ENCODE data around the gene RHBDL3. TPM values are rescaled to one million over a fixed set of nuclear protein-coding genes. Genes with fewer than 3 reads are reported as not detected.

Gene RHBDL3
- polyA plus RNA-seq, 1 donor (not counting 4 experiments of a cell fraction or from before 2014, with no cell fraction given) = not detected

DNA sequence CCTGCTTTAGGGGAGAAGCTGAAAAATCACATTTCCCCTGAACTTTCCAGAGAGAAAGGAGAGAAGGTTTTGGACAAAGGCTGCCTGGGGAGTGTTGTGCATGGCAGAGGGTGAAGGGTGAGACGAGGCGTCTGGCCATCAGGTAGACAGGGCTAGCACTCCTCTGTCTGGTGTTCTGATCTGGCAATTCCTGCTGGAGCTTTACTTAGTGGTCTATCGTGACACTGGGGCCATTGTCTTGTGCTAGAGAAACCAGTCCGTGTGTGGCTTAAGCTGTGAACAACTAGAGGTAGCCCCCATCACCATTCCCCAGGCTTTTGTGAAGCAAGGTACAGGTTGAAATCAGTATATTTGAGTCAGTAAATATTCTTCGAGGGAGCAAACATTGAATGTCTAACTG lies 8.5 kb downstream of the RHBDL3 start:
- no peak overlapping the region for H3K9ac ChIP-seq (ENCODE audit: control insufficient read depth, extremely low read depth, insufficient read depth, low read length)
- H3K9me1 ChIP-seq (ENCODE audit: control insufficient read depth, extremely low read depth, insufficient read depth, low read length) = no peaks in the 10 kb centered on the region
- peaks cover 19% of the 10 kb centered on the region for H3K27me3 ChIP-seq (ENCODE audit: control insufficient read depth, extremely low read depth, insufficient read depth, low read length)
- no peak overlapping the region for H3K27ac ChIP-seq (ENCODE audit: control insufficient read depth, insufficient read depth, low read length)
- FAIRE-seq (no peak), DNase-seq (ENCODE audit: low read depth, low spot score) (no peak)
- dilution Hi-C loops (cut with MboI; ENCODE audit: extremely low pct_ligation_motif_present, low sequenced_read_pairs) = no loop called here
- no peak overlapping the region for H2AFZ ChIP-seq (ENCODE audit: control insufficient read depth, low read length)
- H3K79me2 ChIP-seq (ENCODE audit: control insufficient read depth, insufficient read depth, low read length) = no peaks in the 10 kb centered on the region
- no peaks in the 10 kb centered on the region for H4K20me1 ChIP-seq (ENCODE audit: control insufficient read depth, extremely low read depth, insufficient read depth, low read length)
- no peaks in the 10 kb centered on the region for H3K4me1 ChIP-seq (ENCODE audit: control insufficient read depth, extremely low read depth, insufficient read depth, low read length)
- no peaks in the 10 kb centered on the region for H3K9me3 ChIP-seq (ENCODE audit: control insufficient read depth, low read depth, low read length)
- no peak overlapping the region for H3K4me3 ChIP-seq (ENCODE audit: control insufficient read depth in 2 of 3, extremely low read depth in 1 of 3, insufficient read depth in 2 of 3, low read depth in 1 of 3, low read length in 3 of 3)
- H3K36me3 ChIP-seq (ENCODE audit: control insufficient read depth in 2 of 2, extremely low read depth in 1 of 2, insufficient read depth in 2 of 2, low read length in 2 of 2) = no peaks in the 10 kb centered on the region
- H3K4me2 ChIP-seq (ENCODE audit: control insufficient read depth, extremely low read depth, insufficient read depth, low read depth, low read length) = no peak overlapping the region
- TF ChIP-seq EZH2 (IDR thresholded peaks at IDR 0.05; ENCODE audit: low read length) = no peak
- TF ChIP-seq, protein P1, sequence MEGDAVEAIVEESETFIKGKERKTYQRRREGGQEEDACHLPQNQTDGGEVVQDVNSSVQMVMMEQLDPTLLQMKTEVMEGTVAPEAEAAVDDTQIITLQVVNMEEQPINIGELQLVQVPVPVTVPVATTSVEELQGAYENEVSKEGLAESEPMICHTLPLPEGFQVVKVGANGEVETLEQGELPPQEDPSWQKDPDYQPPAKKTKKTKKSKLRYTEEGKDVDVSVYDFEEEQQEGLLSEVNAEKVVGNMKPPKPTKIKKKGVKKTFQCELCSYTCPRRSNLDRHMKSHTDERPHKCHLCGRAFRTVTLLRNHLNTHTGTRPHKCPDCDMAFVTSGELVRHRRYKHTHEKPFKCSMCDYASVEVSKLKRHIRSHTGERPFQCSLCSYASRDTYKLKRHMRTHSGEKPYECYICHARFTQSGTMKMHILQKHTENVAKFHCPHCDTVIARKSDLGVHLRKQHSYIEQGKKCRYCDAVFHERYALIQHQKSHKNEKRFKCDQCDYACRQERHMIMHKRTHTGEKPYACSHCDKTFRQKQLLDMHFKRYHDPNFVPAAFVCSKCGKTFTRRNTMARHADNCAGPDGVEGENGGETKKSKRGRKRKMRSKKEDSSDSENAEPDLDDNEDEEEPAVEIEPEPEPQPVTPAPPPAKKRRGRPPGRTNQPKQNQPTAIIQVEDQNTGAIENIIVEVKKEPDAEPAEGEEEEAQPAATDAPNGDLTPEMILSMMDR (optimal IDR thresholded peaks at IDR 0.05 in 1 of 3, IDR thresholded peaks at IDR 0.05 in 1 of 3, conservative IDR thresholded peaks at IDR 0.05 in 1 of 3; ENCODE audit: extremely low read depth in 1 of 3, insufficient read depth in 2 of 3, low read length in 3 of 3) = no peak

DNA sequence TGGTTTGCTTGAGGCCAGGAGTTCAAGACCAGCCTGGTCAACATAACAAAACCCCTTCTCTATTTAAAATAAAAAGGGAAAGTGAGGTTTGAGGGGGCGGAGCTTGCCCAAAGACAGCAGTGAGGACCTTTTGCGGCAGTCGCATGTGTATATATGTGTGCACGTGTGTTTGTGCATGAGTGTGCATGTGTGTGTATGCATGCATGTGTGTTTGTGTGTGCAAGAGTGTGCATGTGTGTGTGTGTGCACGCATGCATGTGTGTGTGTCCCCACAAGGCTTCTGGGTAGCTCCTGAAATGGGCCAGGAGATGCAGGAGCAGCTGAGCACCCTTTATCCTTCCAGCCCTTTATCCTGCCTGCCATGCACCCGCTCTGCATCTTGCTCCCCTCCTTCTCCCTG lies 9.0 kb downstream of the RHBDL3 start:
- no peaks in the 10 kb centered on the region for H3K4me1 ChIP-seq (ENCODE audit: control insufficient read depth, extremely low read depth, insufficient read depth, low read length)
- H3K4me3 ChIP-seq (ENCODE audit: control insufficient read depth in 2 of 3, extremely low read depth in 1 of 3, insufficient read depth in 2 of 3, low read depth in 1 of 3, low read length in 3 of 3) = no peak overlapping the region
- no peak for FAIRE-seq
- H3K9me1 ChIP-seq (ENCODE audit: control insufficient read depth, extremely low read depth, insufficient read depth, low read length) = no peaks in the 10 kb centered on the region
- no peaks in the 10 kb centered on the region for H3K79me2 ChIP-seq (ENCODE audit: control insufficient read depth, insufficient read depth, low read length)
- H3K4me2 ChIP-seq (ENCODE audit: control insufficient read depth, extremely low read depth, insufficient read depth, low read depth, low read length) = no peak overlapping the region
- H3K9me3 ChIP-seq (ENCODE audit: control insufficient read depth, low read depth, low read length) = no peaks in the 10 kb centered on the region
- H4K20me1 ChIP-seq (ENCODE audit: control insufficient read depth, extremely low read depth, insufficient read depth, low read length) = no peaks in the 10 kb centered on the region
- TF ChIP-seq, protein P1 (optimal IDR thresholded peaks at IDR 0.05 in 1 of 3, IDR thresholded peaks at IDR 0.05 in 1 of 3, conservative IDR thresholded peaks at IDR 0.05 in 1 of 3; ENCODE audit: extremely low read depth in 1 of 3, insufficient read depth in 2 of 3, low read length in 3 of 3) = no peak
- TF ChIP-seq EZH2 (IDR thresholded peaks at IDR 0.05; ENCODE audit: low read length) = no peak
- peaks cover 14% of the 10 kb centered on the region for H3K27me3 ChIP-seq (ENCODE audit: control insufficient read depth, extremely low read depth, insufficient read depth, low read length)
- H3K27ac ChIP-seq (ENCODE audit: control insufficient read depth, insufficient read depth, low read length) = no peak overlapping the region
- no peak overlapping the region for H3K9ac ChIP-seq (ENCODE audit: control insufficient read depth, extremely low read depth, insufficient read depth, low read length)
- DNase-seq (ENCODE audit: low read depth, low spot score) = no peak
- no peaks in the 10 kb centered on the region for H3K36me3 ChIP-seq (ENCODE audit: control insufficient read depth in 2 of 2, extremely low read depth in 1 of 2, insufficient read depth in 2 of 2, low read length in 2 of 2)
- H2AFZ ChIP-seq (ENCODE audit: control insufficient read depth, low read length) = no peak overlapping the region
- dilution Hi-C loops (cut with MboI; ENCODE audit: extremely low pct_ligation_motif_present, low sequenced_read_pairs) = no loop called here

Measured in keratinocyte (primary cell).